ENCODE measurements around the gene PLPPR2. TPM values are rescaled to one million over a fixed set of nuclear protein-coding genes. Genes with fewer than 3 reads are reported as not detected.
A peak's percentile ranks its signal among the peaks of the same experiment; 100 is the strongest.
"Not testable (repeated sequence)": the region's sequence is repeated elsewhere in the genome, so short reads cannot be mapped to it uniquely, and the experiment has no call there.

Gene PLPPR2, protein sequence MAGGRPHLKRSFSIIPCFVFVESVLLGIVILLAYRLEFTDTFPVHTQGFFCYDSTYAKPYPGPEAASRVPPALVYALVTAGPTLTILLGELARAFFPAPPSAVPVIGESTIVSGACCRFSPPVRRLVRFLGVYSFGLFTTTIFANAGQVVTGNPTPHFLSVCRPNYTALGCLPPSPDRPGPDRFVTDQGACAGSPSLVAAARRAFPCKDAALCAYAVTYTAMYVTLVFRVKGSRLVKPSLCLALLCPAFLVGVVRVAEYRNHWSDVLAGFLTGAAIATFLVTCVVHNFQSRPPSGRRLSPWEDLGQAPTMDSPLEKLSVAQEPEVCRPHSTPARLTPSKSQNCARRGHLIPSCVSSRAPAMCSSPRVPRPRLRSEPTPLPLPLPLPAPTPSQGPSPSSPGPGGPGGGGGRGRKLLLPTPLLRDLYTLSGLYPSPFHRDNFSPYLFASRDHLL
- total RNA-seq (1.3 TPM), polyA plus RNA-seq (9.7 TPM)
- long read RNA-seq, donor 1, partial matches to known transcripts = 0 of 1 reads
- long read RNA-seq, donor 1, other reads (novel, unspliced or antisense) = 0 of 1 reads
- long read RNA-seq, donor 2 = 0 reads
- long read RNA-seq, donor 3, partial matches to known transcripts = 0 of 2 reads
- long read RNA-seq, donor 3, other reads (novel, unspliced or antisense) = 0 of 2 reads
- long read RNA-seq, donor 4, partial matches to known transcripts = 0 of 1 reads
- long read RNA-seq, donor 4, other reads (novel, unspliced or antisense) = 0 of 1 reads
- long read RNA-seq, donor 5, partial matches to known transcripts = 0 of 1 reads
- long read RNA-seq, donor 5, other reads (novel, unspliced or antisense) = 0 of 1 reads
- long read RNA-seq, donor 6, partial matches to known transcripts = 0 of 1 reads
- long read RNA-seq, donor 6, other reads (novel, unspliced or antisense) = 0 of 1 reads
- long read RNA-seq, donor 7, partial matches to known transcripts = 0 of 1 reads
- long read RNA-seq, donor 7, other reads (novel, unspliced or antisense) = 0 of 1 reads
- long read RNA-seq, donor 8 = 0 reads
- long read RNA-seq, donor 9 = 0 reads
- long read RNA-seq, donor 10, partial matches to known transcripts = 6 of 7 reads
- long read RNA-seq, donor 10, other reads (novel, unspliced or antisense) = 0 of 7 reads

DNA sequence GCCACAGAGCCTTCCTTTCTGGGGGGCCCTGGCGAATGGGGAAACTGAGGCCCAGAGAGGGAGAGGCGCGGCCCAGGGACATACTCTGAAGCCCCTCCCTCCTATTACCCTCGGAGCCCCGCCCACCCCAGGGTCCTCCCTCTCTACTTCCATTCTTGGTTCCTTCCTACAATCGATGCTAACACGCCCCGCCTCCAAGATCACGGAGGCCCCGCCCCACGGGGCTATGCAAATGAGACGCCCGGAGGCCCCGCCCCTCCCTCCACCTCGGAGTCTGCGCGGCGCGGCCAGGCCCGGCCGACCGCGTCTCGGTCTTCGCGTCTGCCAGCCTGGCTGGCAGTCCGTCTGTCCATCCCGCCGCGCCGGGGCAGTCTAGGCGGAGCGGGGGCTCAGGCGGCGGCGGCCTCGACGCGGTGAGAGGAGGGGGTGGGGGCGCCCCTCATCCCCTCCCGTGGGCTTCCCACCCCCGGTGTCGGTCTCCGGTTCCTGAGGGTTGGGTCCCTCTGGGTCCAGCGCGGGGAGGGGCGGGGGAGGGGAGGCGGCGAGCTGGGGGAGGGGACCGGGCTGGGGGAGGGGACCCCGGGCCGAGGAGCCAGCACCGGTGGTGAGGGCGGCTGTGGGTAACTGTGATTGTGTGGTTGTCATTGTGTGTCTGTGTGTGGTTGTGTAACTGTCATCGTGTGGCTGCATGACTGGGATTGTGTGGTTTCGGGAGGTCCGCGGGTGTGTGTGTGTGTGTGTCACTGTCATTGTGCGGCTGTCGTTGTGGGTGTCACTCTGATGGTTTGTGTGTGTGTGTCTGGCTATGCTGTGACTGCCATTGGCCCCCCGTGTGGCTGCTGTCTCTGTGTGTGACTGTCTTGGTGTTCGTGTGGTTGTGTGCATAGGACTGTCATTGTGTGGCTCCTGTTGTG is at the start of gene PLPPR2:
TSS of gene PLPPR2 (plus strand) at position 273 of the 914 bp plus-strand sequence. CDS start 2,242 bp downstream, outside the sequence.
- H3K27me3 ChIP-seq (ENCODE audit: control insufficient read depth in 2 of 2, insufficient read depth in 1 of 2, low read length in 1 of 2) = peaks cover 0 to 59% of the 10 kb centered on the region in 2 donors
- no peak within 1 kb of the TSS for H3K27ac ChIP-seq (ENCODE audit: low read depth in 1 of 2, low read length in 1 of 2)
- 8% methylated on average over 62 of the region's 62 CpGs for WGBS
- H3K36me3 ChIP-seq (ENCODE audit: control insufficient read depth in 2 of 2, insufficient read depth in 2 of 2, low read length in 1 of 2) = no peaks in the 10 kb centered on the region
- peaks cover 2 to 14% of the 10 kb centered on the region in 2 donors for H3K4me1 ChIP-seq (ENCODE audit: control insufficient read depth in 2 of 2, insufficient read depth in 2 of 2, low read length in 2 of 2)
- peak in 5 of 9 donors; percentile 72 to 87 (median 80) for DNase-seq (ENCODE audit: low read depth in 6 of 9, low spot score in 9 of 9)
- peaks cover 0 to 3% of the 10 kb centered on the region in 2 donors for H3K9me3 ChIP-seq (ENCODE audit: control insufficient read depth in 2 of 2, insufficient read depth in 1 of 2, low read length in 1 of 2)
- H3K4me3 ChIP-seq (ENCODE audit: low read length in 2 of 2) = peak within 1 kb of the TSS; percentile 30 to 52

DNA sequence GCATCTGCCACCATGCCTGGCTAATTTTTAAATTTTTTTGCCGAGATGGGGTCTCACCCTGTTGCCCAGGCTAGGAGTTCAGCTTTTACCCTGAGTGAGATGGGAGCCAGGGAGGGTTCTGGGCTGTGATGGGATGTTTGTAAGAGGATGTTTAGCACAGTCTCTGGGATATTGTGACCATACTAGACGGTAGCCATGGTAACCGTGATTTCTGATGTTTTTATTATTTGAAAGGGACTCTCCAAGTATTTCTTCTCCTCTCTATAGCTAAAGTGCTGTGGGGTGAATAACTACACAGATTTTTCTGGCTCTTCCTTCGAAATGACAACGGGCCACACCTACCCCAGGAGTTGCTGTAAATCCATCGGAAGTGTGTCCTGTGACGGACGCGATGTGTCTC is 48.9 kb upstream of the PLPPR2 start:
- H3K4me3 ChIP-seq (ENCODE audit: low read length in 2 of 2) = no peak overlapping the region
- H3K27me3 ChIP-seq (ENCODE audit: control insufficient read depth in 2 of 2, insufficient read depth in 1 of 2, low read length in 1 of 2) = no peaks in the 10 kb centered on the region
- H3K4me1 ChIP-seq (ENCODE audit: control insufficient read depth in 2 of 2, insufficient read depth in 2 of 2, low read length in 2 of 2) = no peaks in the 10 kb centered on the region
- H3K9me3 ChIP-seq (ENCODE audit: control insufficient read depth in 2 of 2, insufficient read depth in 1 of 2, low read length in 1 of 2) = no peaks in the 10 kb centered on the region
- 93% methylated on average over 9 of the region's 9 CpGs for WGBS
- no peak overlapping the region for H3K27ac ChIP-seq (ENCODE audit: low read depth in 1 of 2, low read length in 1 of 2)
- no peak for DNase-seq (ENCODE audit: low read depth in 6 of 9, low spot score in 9 of 9)
- H3K36me3 ChIP-seq (ENCODE audit: control insufficient read depth in 2 of 2, insufficient read depth in 2 of 2, low read length in 1 of 2) = no peaks in the 10 kb centered on the region

DNA sequence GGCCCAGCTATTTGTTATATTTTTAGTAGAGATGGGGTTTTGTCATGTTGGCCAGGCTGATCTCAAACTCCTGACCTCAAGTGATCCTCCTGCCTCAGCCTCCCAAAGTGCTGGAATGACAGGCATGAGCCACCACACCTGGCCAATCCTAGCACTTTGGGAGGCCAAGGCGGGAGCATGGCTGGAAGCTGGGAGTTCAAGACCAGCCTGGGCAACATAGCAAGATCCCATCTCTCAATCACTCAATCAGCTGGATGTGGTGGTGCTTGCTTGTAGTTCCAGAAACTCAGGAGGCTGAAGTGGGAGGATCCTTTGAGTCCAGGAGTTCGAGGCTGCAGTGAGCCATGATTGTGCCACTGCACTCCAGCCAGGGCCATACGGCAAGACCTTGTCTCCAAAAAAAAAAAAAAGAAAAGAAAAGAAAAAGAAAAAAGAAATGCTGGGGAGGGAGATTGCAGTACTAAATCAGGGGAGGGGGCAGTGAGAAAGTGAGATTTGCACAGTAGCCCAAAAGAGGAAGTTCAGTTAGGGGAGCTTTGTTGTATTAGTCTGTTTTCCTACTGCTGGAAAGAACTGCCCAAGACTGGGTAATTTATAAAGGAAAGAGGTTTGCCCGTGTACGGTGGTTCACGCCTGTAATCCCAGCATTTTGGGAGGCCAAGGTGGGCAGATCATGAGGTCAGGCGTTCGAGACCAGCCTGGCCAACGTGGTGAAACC is 34.8 kb upstream of the PLPPR2 start:
- not testable (repeated sequence) for DNase-seq (ENCODE audit: low read depth in 6 of 9, low spot score in 9 of 9); H3K27ac ChIP-seq (ENCODE audit: low read depth in 1 of 2, low read length in 1 of 2); H3K4me3 ChIP-seq (ENCODE audit: low read length in 2 of 2); H3K36me3 ChIP-seq (ENCODE audit: control insufficient read depth in 2 of 2, insufficient read depth in 2 of 2, low read length in 1 of 2); H3K27me3 ChIP-seq (ENCODE audit: control insufficient read depth in 2 of 2, insufficient read depth in 1 of 2, low read length in 1 of 2); H3K9me3 ChIP-seq (ENCODE audit: control insufficient read depth in 2 of 2, insufficient read depth in 1 of 2, low read length in 1 of 2)
- H3K4me1 ChIP-seq (ENCODE audit: control insufficient read depth in 2 of 2, insufficient read depth in 2 of 2, low read length in 2 of 2) = peaks cover 16 to 47% of the 10 kb centered on the region in 2 donors
- WGBS = 39% methylated on average over 9 of the region's 9 CpGs

DNA sequence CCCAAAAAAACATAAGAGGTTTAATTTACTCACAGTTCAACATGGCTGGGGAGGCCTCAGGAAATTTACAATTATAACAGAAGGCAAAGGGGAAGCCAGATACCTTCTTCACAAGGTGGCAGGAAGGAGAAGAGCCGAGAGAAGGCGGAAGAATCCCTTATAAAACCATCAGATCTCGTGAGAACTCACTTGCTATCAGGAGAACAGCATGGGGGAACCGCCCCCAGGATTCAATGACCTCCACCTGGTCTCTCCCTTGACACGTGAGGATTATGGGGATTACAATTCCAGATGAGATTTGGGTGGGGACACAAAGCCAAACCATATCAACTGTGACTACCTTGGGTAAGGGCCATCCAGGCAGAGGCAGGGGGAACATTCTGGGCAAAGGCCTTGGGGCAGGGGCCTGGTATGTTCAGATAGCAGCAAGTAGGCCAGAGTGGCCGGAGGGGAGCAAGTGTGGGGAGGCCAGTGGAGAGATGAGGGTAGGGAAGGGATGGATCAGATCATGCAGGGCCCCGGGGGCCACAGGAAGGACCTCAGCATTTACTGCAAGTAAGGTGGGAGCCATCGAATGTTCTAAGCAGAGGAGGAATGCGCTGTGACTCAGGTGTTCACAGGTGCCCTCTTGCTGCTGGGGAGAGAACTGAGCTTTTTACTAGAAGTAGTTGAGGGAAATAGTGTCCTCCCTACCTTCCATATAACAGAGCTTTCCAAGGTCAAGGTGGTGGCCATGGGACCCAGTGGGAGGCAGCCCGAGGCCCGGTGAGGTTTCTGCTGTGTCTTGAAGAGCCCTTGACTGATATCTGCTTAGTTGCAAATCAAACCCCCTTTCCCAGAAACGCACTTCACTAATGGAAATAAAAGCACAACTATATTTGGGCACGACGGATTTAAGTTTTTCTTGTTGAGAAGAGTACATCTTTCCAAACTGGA is 33.8 kb upstream of the PLPPR2 start:
- Histone ChIP-seq H3K27ac (ENCODE audit: low read depth in 1 of 2, low read length in 1 of 2) (peak overlapping the region in 1 of 2 donors; percentile 98), H3K9me3 (ENCODE audit: control insufficient read depth in 2 of 2, insufficient read depth in 1 of 2, low read length in 1 of 2) (no peaks in the 10 kb centered on the region), H3K36me3 (ENCODE audit: control insufficient read depth in 2 of 2, insufficient read depth in 2 of 2, low read length in 1 of 2) (peaks cover 4 to 5% of the 10 kb centered on the region in 2 donors), H3K4me3 (ENCODE audit: low read length in 2 of 2) (no peak overlapping the region), H3K27me3 (ENCODE audit: control insufficient read depth in 2 of 2, insufficient read depth in 1 of 2, low read length in 1 of 2) (no peaks in the 10 kb centered on the region), H3K4me1 (ENCODE audit: control insufficient read depth in 2 of 2, insufficient read depth in 2 of 2, low read length in 2 of 2) (peaks cover 16 to 52% of the 10 kb centered on the region in 2 donors)
- no peak for DNase-seq (ENCODE audit: low read depth in 6 of 9, low spot score in 9 of 9)
- WGBS = 76% methylated on average over 14 of the region's 14 CpGs

DNA sequence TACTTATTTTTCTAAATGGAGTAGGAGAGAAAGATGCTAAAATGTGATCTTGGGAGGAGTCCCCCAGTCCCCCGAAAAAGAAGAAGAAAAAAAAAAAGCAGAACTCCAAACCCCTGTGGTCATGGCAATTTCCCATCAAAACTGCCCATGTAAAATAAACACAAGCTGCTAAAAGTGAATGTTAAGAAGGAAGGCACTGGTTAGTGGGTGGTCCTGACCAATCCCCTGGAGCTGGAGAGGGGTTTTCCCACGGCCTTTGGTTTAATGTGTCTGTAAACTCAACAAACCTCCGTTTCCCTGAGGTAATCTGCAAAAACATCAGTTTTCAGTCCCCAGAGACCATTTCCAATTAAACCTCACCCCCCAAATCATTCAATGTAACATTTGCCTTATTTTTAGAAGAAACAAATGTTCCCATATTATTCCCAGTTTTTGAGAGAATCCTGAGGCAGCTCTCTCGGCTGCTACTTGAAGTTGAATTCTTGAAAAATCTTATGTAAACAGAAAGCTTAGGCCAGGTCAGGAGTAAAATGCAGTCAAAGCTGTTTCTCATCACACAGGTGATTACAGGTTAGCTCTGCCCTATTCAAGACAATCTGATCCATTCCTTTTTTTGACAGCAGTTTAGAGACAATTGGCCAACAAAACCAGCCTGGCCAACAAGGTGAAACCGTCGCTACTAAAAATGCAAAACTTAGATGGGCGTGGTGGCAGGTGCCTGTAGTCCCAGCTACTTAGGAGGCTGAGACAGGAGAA is 32.8 kb upstream of the PLPPR2 start:
- H3K4me3 ChIP-seq (ENCODE audit: low read length in 2 of 2) = no peak overlapping the region
- H3K4me1 ChIP-seq (ENCODE audit: control insufficient read depth in 2 of 2, insufficient read depth in 2 of 2, low read length in 2 of 2) = peaks cover 16 to 49% of the 10 kb centered on the region in 2 donors
- H3K27ac ChIP-seq (ENCODE audit: low read depth in 1 of 2, low read length in 1 of 2) = peak overlapping the region in 1 of 2 donors; percentile 98
- peaks cover 10 to 12% of the 10 kb centered on the region in 2 donors for H3K36me3 ChIP-seq (ENCODE audit: control insufficient read depth in 2 of 2, insufficient read depth in 2 of 2, low read length in 1 of 2)
- H3K9me3 ChIP-seq (ENCODE audit: control insufficient read depth in 2 of 2, insufficient read depth in 1 of 2, low read length in 1 of 2) = no peaks in the 10 kb centered on the region
- DNase-seq (ENCODE audit: low read depth in 6 of 9, low spot score in 9 of 9) = peak in 1 of 9 donors; percentile 18
- WGBS = 52% methylated on average over 7 of the region's 7 CpGs
- no peaks in the 10 kb centered on the region for H3K27me3 ChIP-seq (ENCODE audit: control insufficient read depth in 2 of 2, insufficient read depth in 1 of 2, low read length in 1 of 2)

DNA sequence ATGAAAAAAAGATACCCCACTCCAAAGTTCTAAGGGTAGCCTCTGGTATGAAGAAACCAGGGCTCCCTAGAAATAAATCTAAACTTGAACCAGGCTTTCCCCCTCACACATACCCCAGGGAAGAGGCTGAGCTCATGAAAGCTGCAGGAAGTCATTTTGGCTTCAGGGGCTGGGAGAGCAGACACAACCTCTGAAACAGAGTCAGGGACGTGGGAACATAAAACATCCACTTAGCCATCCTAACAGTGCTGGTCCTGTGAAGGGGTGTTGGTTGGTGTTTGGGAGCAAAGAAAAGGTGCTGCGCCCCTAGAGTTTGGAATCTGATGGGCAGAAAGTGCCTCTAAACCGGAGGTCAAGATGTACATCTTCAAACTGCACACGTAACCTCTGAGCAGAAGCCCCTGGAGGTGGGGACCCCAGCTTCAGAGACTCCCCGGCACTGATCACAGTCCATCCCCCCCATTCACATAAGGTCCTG is 31.6 kb upstream of the PLPPR2 start:
- H3K4me3 ChIP-seq (ENCODE audit: low read length in 2 of 2) = peak overlapping the region in 1 of 2 donors; percentile 33
- DNase-seq (ENCODE audit: low read depth in 6 of 9, low spot score in 9 of 9) = peak in 1 of 9 donors; percentile 45
- H3K27ac ChIP-seq (ENCODE audit: low read depth in 1 of 2, low read length in 1 of 2) = peak overlapping the region; percentile 58 to 98
- H3K27me3 ChIP-seq (ENCODE audit: control insufficient read depth in 2 of 2, insufficient read depth in 1 of 2, low read length in 1 of 2) = no peaks in the 10 kb centered on the region
- H3K4me1 ChIP-seq (ENCODE audit: control insufficient read depth in 2 of 2, insufficient read depth in 2 of 2, low read length in 2 of 2) = peaks cover 16 to 48% of the 10 kb centered on the region in 2 donors
- H3K9me3 ChIP-seq (ENCODE audit: control insufficient read depth in 2 of 2, insufficient read depth in 1 of 2, low read length in 1 of 2) = no peaks in the 10 kb centered on the region
- H3K36me3 ChIP-seq (ENCODE audit: control insufficient read depth in 2 of 2, insufficient read depth in 2 of 2, low read length in 1 of 2) = peaks cover 10 to 14% of the 10 kb centered on the region in 2 donors
- WGBS = 36% methylated on average over 5 of the region's 5 CpGs
